ENCODE data around the gene GNPTG. TPM values are rescaled to one million over a fixed set of nuclear protein-coding genes. Genes with fewer than 3 reads are reported as not detected.

GNPTG gene
- total and polyA plus RNA-seq, 9 of the 15 experiments (the other 6 are each of a cell fraction or from before 2014, with no cell fraction given): 0.69 to 33.3 (median 13.6) TPM

DNA sequence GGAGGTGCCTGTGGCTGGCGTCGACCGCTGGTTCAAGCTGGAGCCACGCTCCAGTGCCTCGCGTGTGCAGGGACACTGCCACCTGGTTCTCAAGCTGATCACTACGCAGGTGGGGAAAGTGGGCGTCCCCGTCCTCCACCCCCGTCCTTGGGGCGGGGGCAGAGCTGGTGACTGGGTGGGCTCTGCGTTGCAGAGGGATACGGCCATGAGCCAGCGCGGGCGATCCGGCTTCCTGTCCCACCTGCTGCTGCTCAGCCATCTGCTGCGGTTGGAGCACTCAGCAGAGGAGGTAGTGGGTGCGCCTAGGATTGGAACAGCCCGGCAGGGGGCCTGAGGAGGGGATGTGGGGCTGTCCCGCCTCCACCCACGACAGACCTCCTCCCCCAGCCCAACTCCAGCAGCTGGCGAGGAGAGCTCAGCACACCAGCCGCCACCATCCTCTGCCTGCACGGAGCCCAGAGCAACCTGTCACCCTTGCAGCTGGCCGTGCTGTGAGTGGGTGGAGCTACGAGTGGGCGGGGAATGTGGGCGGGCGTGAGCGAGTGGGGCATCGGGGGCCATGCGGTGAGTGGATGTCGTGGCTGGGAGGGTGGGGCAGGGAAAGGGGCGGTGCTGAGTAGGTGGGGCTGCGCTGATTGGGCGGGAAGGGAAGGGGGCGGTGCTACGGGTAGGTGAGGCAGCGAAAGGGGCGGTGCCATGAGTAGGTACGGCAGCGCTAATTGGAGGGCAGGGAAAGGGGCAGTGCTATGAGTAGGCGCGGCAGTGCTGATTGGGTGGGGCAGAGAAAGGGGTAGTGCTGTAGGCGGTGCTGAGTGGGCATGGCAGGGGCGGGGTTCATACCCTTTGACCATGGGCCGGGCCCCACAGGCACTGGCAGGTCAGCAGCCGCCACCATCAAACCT is 9.0 kb upstream of the GNPTG start (continued):
- TF ChIP-seq, protein P1, sequence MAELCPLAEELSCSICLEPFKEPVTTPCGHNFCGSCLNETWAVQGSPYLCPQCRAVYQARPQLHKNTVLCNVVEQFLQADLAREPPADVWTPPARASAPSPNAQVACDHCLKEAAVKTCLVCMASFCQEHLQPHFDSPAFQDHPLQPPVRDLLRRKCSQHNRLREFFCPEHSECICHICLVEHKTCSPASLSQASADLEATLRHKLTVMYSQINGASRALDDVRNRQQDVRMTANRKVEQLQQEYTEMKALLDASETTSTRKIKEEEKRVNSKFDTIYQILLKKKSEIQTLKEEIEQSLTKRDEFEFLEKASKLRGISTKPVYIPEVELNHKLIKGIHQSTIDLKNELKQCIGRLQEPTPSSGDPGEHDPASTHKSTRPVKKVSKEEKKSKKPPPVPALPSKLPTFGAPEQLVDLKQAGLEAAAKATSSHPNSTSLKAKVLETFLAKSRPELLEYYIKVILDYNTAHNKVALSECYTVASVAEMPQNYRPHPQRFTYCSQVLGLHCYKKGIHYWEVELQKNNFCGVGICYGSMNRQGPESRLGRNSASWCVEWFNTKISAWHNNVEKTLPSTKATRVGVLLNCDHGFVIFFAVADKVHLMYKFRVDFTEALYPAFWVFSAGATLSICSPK (IDR thresholded peaks at IDR 0.05; ENCODE audit: borderline replicate concordance): no peak
- TF ChIP-seq TAF1 (IDR thresholded peaks at IDR 0.05; ENCODE audit: control insufficient read depth, extremely low read depth, insufficient read depth, low read length, severe bottlenecking): no peak
- no peak for TF ChIP-seq POU5F1 (IDR thresholded peaks at IDR 0.05; ENCODE audit: borderline replicate concordance, low read depth, low read length, partially characterized antibody)
- TF ChIP-seq FOS (IDR thresholded peaks at IDR 0.05; ENCODE audit: extremely low read depth, insufficient read length): peak; percentile 72
- peak; percentile 100 for TF ChIP-seq SP1 (CRISPR knock-in tag; IDR thresholded peaks at IDR 0.05)
- TF ChIP-seq, protein P2, sequence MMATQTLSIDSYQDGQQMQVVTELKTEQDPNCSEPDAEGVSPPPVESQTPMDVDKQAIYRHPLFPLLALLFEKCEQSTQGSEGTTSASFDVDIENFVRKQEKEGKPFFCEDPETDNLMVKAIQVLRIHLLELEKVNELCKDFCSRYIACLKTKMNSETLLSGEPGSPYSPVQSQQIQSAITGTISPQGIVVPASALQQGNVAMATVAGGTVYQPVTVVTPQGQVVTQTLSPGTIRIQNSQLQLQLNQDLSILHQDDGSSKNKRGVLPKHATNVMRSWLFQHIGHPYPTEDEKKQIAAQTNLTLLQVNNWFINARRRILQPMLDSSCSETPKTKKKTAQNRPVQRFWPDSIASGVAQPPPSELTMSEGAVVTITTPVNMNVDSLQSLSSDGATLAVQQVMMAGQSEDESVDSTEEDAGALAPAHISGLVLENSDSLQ (IDR thresholded peaks at IDR 0.05): peak; percentile 77
- TF ChIP-seq, protein P3, sequence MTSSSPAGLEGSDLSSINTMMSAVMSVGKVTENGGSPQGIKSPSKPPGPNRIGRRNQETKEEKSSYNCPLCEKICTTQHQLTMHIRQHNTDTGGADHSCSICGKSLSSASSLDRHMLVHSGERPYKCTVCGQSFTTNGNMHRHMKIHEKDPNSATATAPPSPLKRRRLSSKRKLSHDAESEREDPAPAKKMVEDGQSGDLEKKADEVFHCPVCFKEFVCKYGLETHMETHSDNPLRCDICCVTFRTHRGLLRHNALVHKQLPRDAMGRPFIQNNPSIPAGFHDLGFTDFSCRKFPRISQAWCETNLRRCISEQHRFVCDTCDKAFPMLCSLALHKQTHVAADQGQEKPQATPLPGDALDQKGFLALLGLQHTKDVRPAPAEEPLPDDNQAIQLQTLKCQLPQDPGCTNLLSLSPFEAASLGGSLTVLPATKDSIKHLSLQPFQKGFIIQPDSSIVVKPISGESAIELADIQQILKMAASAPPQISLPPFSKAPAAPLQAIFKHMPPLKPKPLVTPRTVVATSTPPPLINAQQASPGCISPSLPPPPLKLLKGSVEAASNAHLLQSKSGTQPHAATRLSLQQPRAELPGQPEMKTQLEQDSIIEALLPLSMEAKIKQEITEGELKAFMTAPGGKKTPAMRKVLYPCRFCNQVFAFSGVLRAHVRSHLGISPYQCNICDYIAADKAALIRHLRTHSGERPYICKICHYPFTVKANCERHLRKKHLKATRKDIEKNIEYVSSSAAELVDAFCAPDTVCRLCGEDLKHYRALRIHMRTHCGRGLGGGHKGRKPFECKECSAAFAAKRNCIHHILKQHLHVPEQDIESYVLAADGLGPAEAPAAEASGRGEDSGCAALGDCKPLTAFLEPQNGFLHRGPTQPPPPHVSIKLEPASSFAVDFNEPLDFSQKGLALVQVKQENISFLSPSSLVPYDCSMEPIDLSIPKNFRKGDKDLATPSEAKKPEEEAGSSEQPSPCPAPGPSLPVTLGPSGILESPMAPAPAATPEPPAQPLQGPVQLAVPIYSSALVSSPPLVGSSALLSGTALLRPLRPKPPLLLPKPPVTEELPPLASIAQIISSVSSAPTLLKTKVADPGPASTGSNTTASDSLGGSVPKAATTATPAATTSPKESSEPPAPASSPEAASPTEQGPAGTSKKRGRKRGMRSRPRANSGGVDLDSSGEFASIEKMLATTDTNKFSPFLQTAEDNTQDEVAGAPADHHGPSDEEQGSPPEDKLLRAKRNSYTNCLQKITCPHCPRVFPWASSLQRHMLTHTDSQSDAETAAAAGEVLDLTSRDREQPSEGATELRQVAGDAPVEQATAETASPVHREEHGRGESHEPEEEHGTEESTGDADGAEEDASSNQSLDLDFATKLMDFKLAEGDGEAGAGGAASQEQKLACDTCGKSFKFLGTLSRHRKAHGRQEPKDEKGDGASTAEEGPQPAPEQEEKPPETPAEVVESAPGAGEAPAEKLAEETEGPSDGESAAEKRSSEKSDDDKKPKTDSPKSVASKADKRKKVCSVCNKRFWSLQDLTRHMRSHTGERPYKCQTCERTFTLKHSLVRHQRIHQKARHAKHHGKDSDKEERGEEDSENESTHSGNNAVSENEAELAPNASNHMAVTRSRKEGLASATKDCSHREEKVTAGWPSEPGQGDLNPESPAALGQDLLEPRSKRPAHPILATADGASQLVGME (CRISPR knock-in tag; IDR thresholded peaks at IDR 0.05): no peak
- no peak for TF ChIP-seq RBM39 (optimal IDR thresholded peaks at IDR 0.05; ENCODE audit: low read depth, low read length)
- 0 out of 2 replicates have a peak, but pooled peaks have one; percentile 61 for TF ChIP-seq ELF4 (CRISPR knock-in tag; IDR thresholded peaks at IDR 0.05)
- TF ChIP-seq CBX3 (IDR thresholded peaks at IDR 0.05; ENCODE audit: borderline replicate concordance in 1 of 2, low read length in 2 of 2): no peak
- peak in 1 of 2 experiments; percentile 59; a peak in 1 of 4 replicates for TF ChIP-seq SIN3A (IDR thresholded peaks at IDR 0.05; ENCODE audit: borderline replicate concordance in 2 of 2, control insufficient read depth in 1 of 2, low read depth in 2 of 2, low read length in 2 of 2)
- no peak for TF ChIP-seq JUNB (CRISPR knock-in tag; conservative IDR thresholded peaks at IDR 0.05)
- no peak for TF ChIP-seq GABPA (tag; conservative IDR thresholded peaks at IDR 0.05; ENCODE audit: low read depth)
- no peak; the same call in 1 of the 2 replicates for TF ChIP-seq TGIF2 (CRISPR knock-in tag; IDR thresholded peaks at IDR 0.05)
- TF ChIP-seq HDAC1 (IDR thresholded peaks at IDR 0.05): peak in 1 of 2 experiments; percentile 61; a peak in 1 of 4 replicates
- TF ChIP-seq ATF1 (CRISPR knock-in tag; IDR thresholded peaks at IDR 0.05): no peak
- TF ChIP-seq ATF1 (tag; IDR thresholded peaks at IDR 0.05): peak; percentile 66
- TF ChIP-seq SP2 (IDR thresholded peaks at IDR 0.05; ENCODE audit: extremely low read depth, low read depth, low read length, poor library complexity, severe bottlenecking): peak; percentile 51
